GM10847 (cell line): Measurements from ENCODE around the gene ADAMTSL1.

Experiments
- POLR2A ChIP-seq: IDR thresholded peaks from 2 replicates; pipeline ENCODE4 v1.6.1; 2011; ENCODE audit not compliant: insufficient read length; ENCODE audit errors: extremely low read depth

ADAMTSL1 gene

GRCh38 chr9:18666986-18667772, 193.2 kb downstream of the ADAMTSL1 start:
- no peak for TF ChIP-seq POLR2A

- TF ChIP-seq POLR2A = no peak
Measured at GRCh38 chr9:18668944-18669343, 195.0 kb downstream of the ADAMTSL1 start.

- TF ChIP-seq POLR2A = no peak
Measured at GRCh38 chr9:18672706-18673105, 198.8 kb downstream of the ADAMTSL1 start.

- TF ChIP-seq POLR2A = no peak
Measured at GRCh38 chr9:18673179-18673578, 199.2 kb downstream of the ADAMTSL1 start.

- TF ChIP-seq POLR2A = no peak
Measured at GRCh38 chr9:18675332-18675731, 201.4 kb downstream of the ADAMTSL1 start.

GRCh38 chr9:18675973-18676372, 202.0 kb downstream of the ADAMTSL1 start:
- TF ChIP-seq POLR2A = no peak

GRCh38 chr9:18676525-18676924, 202.6 kb downstream of the ADAMTSL1 start:
- TF ChIP-seq POLR2A = no peak

GRCh38 chr9:18678821-18679590, 205.1 kb downstream of the ADAMTSL1 start:
- no peak for TF ChIP-seq POLR2A

- no peak for TF ChIP-seq POLR2A
Measured at GRCh38 chr9:18682907-18683306, 209.0 kb downstream of the ADAMTSL1 start.

GRCh38 chr9:18683312-18683711, 209.4 kb downstream of the ADAMTSL1 start:
- no peak for TF ChIP-seq POLR2A

GRCh38 chr9:18683851-18684250, 209.9 kb downstream of the ADAMTSL1 start:
- no peak for TF ChIP-seq POLR2A

- no peak for TF ChIP-seq POLR2A
Measured at GRCh38 chr9:18684593-18685317, 210.8 kb downstream of the ADAMTSL1 start.

- no peak for TF ChIP-seq POLR2A
Measured at GRCh38 chr9:18688581-18689565, 214.9 kb downstream of the ADAMTSL1 start.

GRCh38 chr9:18689921-18690320, 216.0 kb downstream of the ADAMTSL1 start:
- TF ChIP-seq POLR2A = no peak
